ENCODE results near the gene DNAJA3. TPM values are rescaled to one million over a fixed set of nuclear protein-coding genes. Genes with fewer than 3 reads are reported as not detected.

Gene DNAJA3
- total and polyA plus RNA-seq, 9 of the 15 experiments (the other 6 are each of a cell fraction or from before 2014, with no cell fraction given) = 8.1 to 105 (median 79.0) TPM

- TF ChIP-seq E2F8 (IDR thresholded peaks at IDR 0.05; ENCODE audit: low read depth, partially characterized antibody) = peak; percentile 70
- TF ChIP-seq ATF4 (CRISPR knock-in tag; IDR thresholded peaks at IDR 0.05) = no peak
- TF ChIP-seq MCM2 (IDR thresholded peaks at IDR 0.05; ENCODE audit: low read depth) = no peak
- TF ChIP-seq CLOCK (CRISPR knock-in tag; IDR thresholded peaks at IDR 0.05; ENCODE audit: borderline replicate concordance) = no peak
- no peak for TF ChIP-seq ZNF436 (CRISPR knock-in tag; IDR thresholded peaks at IDR 0.05)
- TF ChIP-seq ZZZ3 (IDR thresholded peaks at IDR 0.05) = peak; percentile 77; the same call in 1 of the 2 replicates
- TF ChIP-seq SIRT6 (IDR thresholded peaks at IDR 0.05; ENCODE audit: low read depth, low read length) = no peak
- peak; percentile 80 for TF ChIP-seq ATF7 (IDR thresholded peaks at IDR 0.05)
- peak; percentile 56 for TF ChIP-seq GMEB1 (CRISPR knock-in tag; IDR thresholded peaks at IDR 0.05)
- no peak for TF ChIP-seq CUX1 (CRISPR knock-in tag; IDR thresholded peaks at IDR 0.05)
- no peak for TF ChIP-seq HSF4 (CRISPR knock-in tag; IDR thresholded peaks at IDR 0.05; ENCODE audit: borderline replicate concordance)
- no peak for TF ChIP-seq PTTG1 (tag; IDR thresholded peaks at IDR 0.05; ENCODE audit: low read depth)
- peak; percentile 94 for TF ChIP-seq ELF2 (CRISPR knock-in tag; IDR thresholded peaks at IDR 0.05)
Observed at GRCh38 chr16:4474192-4474961, 48.7 kb downstream of the DNAJA3 start, which contains the start of gene NMRAL1 (continued).
